SU-DHL-6 (cell line): ENCODE data around the gene PIPOX.

Experiments used
- H2AFZ ChIP-seq: fragments of 200-600 bp; sonication (generic); 2 replicates; pipeline ENCODE4 v1.6.1; 2014; ENCODE audit warnings: low read depth, mild to moderate bottlenecking, moderate library complexity, mixed read lengths, antibody characterized with exemption, low read length; ENCODE audit not compliant: severe bottlenecking
- H3F3A ChIP-seq: fragments of 200-600 bp; shearing (Covaris generic); 2 replicates; pipeline ENCODE4 v1.6.0; 2016; ENCODE audit warnings: antibody characterized with exemption, mild to moderate bottlenecking; ENCODE audit not compliant: insufficient read depth
- H3K27ac ChIP-seq: fragments of 200-600 bp; sonication (generic); 2 replicates; pipeline ENCODE4 v1.5.1; 2016; ENCODE audit warnings: low read depth, mild to moderate bottlenecking, low read length, moderate library complexity, mixed read lengths
- H3K27me3 ChIP-seq: fragments of 200-600 bp; sonication (generic), shearing (Covaris generic); 2 replicates; pipeline ENCODE4 v1.6.0; 2014; ENCODE audit warnings: mild to moderate bottlenecking, low read length
- H3K36me3 ChIP-seq: fragments of 200-600 bp; sonication (generic); 2 replicates; pipeline ENCODE4 v1.6.1; 2014; ENCODE audit warnings: mild to moderate bottlenecking, low read length, mixed read lengths
- H3K4me2 ChIP-seq: fragments of 300-600, 200-600 bp; shearing (Covaris generic), sonication (generic); 2 replicates; pipeline ENCODE4 v1.6.0; 2014; ENCODE audit warnings: low read length, low read depth, mild to moderate bottlenecking; ENCODE audit not compliant: poor library complexity, severe bottlenecking
- H3K4me3 ChIP-seq: fragments of 200-600 bp; sonication (generic); 2 replicates; pipeline ENCODE4 v1.5.1; 2014; ENCODE audit warnings: antibody characterized with exemption, low read length, mild to moderate bottlenecking, mixed read lengths; ENCODE audit not compliant: insufficient read depth, poor library complexity, severe bottlenecking
- H3K79me2 ChIP-seq: fragments of 200-600 bp; sonication (generic); 2 replicates; pipeline ENCODE4 v1.6.1; 2014; ENCODE audit warnings: mild to moderate bottlenecking, low read length, moderate library complexity; ENCODE audit not compliant: insufficient read depth
- H3K9ac ChIP-seq: fragments of 200-600 bp; sonication (generic); 2 replicates; pipeline ENCODE4 v1.7.0; 2014; ENCODE audit warnings: mild to moderate bottlenecking, low read length
- H3K9me2 ChIP-seq: fragments of 200-600 bp; sonication (generic); replicated peaks from 2 replicates; pipeline ENCODE4 v1.6.1; 2014; ENCODE audit warnings: low read length; ENCODE audit not compliant: insufficient read depth
- H3K9me3 ChIP-seq: fragments of 200-600 bp; sonication (generic); 2 replicates; pipeline ENCODE4 v1.6.1; 2014; ENCODE audit warnings: low read length, mixed read lengths; ENCODE audit not compliant: insufficient read depth
- H4K20me1 ChIP-seq: fragments of 200-600 bp; sonication (generic); 2 replicates; pipeline ENCODE4 v1.6.1; 2014; ENCODE audit warnings: low read depth, mild to moderate bottlenecking, antibody characterized with exemption, low read length, moderate library complexity, mixed read lengths
- CTCF ChIP-seq: fragments of 200-600 bp; sonication (generic); IDR thresholded peaks from one replicate; pipeline ENCODE4 v1.5.1; 2017; ENCODE audit warnings: antibody characterized with exemption, mild to moderate bottlenecking, low read length, moderate library complexity; ENCODE audit not compliant: insufficient read depth, poor library complexity, severe bottlenecking
- EZH2phosphoT487 ChIP-seq: fragments of 200-600 bp; sonication (generic), shearing (Covaris generic); conservative IDR thresholded peaks from 2 replicates; pipeline ENCODE4 v1.6.1; 2018; ENCODE audit warnings: mild to moderate bottlenecking, antibody characterized with exemption, low read length, moderate library complexity, mixed read lengths

Gene PIPOX

GRCh38 chr17:29093090-29093871, 50.3 kb downstream of the PIPOX start:
- no peak overlapping the region for H2AFZ ChIP-seq
- no peak overlapping the region for H3K4me3 ChIP-seq
- no peak for TF ChIP-seq CTCF
- no peak for TF ChIP-seq EZH2phosphoT487
- no peaks in the 10 kb centered on the region for H3K9me2 ChIP-seq
- no peak overlapping the region for H3K27ac ChIP-seq
- no peaks in the 10 kb centered on the region for H3K9me3 ChIP-seq
- no peaks in the 10 kb centered on the region for H3K36me3 ChIP-seq
- H3K27me3 ChIP-seq = no peaks in the 10 kb centered on the region
- no peak overlapping the region for H3K9ac ChIP-seq
- no peaks in the 10 kb centered on the region for H3K79me2 ChIP-seq
- H3F3A ChIP-seq = no peaks in the 10 kb centered on the region
- H4K20me1 ChIP-seq = no peaks in the 10 kb centered on the region
- H3K4me2 ChIP-seq = no peak overlapping the region

GRCh38 chr17:29094101-29094708, 51.3 kb downstream of the PIPOX start:
- Histone ChIP-seq H4K20me1 (no peaks in the 10 kb centered on the region), H3F3A (no peaks in the 10 kb centered on the region), H3K79me2 (no peaks in the 10 kb centered on the region), H3K9ac (no peak overlapping the region), H3K4me3 (no peak overlapping the region), H2AFZ (no peak overlapping the region), H3K4me2 (no peak overlapping the region), H3K9me3 (no peaks in the 10 kb centered on the region), H3K36me3 (no peaks in the 10 kb centered on the region), H3K27me3 (no peaks in the 10 kb centered on the region), H3K27ac (no peak overlapping the region), H3K9me2 (no peaks in the 10 kb centered on the region)
- TF ChIP-seq EZH2phosphoT487 (no peak), CTCF (no peak)

GRCh38 chr17:29095439-29095838, 52.5 kb downstream of the PIPOX start:
- Histone ChIP-seq H3K36me3 (no peaks in the 10 kb centered on the region), H3K9me2 (no peaks in the 10 kb centered on the region)

More at GRCh38 chr17:29095439-29095838, 52.5 kb downstream of the PIPOX start:
- Histone ChIP-seq H3K79me2 (no peaks in the 10 kb centered on the region), H3K9me3 (no peaks in the 10 kb centered on the region), H4K20me1 (no peaks in the 10 kb centered on the region), H3K27me3 (no peaks in the 10 kb centered on the region), H3K9ac (no peak overlapping the region), H2AFZ (no peak overlapping the region), H3K4me2 (no peak overlapping the region), H3K4me3 (no peak overlapping the region), H3K27ac (no peak overlapping the region), H3F3A (no peaks in the 10 kb centered on the region)
- TF ChIP-seq EZH2phosphoT487 = no peak
- TF ChIP-seq CTCF = no peak
